ENCODE results near the gene RCBTB2. TPM values are rescaled to one million over a fixed set of nuclear protein-coding genes. Genes with fewer than 3 reads are reported as not detected.

RCBTB2 gene
- total RNA-seq, 1 experiment from 2014 or later: 10.3 TPM

GRCh38 chr13:48531416-48532255 is 1.2 kb downstream of the RCBTB2 start:
- DNase-seq (ENCODE audit: low read depth): no peak

GRCh38 chr13:48530833-48531232 is 2.0 kb downstream of the RCBTB2 start:
- DNase-seq (ENCODE audit: low read depth): no peak

GRCh38 chr13:48528720-48529119 is 4.2 kb downstream of the RCBTB2 start:
- DNase-seq (ENCODE audit: low read depth): no peak

DNA sequence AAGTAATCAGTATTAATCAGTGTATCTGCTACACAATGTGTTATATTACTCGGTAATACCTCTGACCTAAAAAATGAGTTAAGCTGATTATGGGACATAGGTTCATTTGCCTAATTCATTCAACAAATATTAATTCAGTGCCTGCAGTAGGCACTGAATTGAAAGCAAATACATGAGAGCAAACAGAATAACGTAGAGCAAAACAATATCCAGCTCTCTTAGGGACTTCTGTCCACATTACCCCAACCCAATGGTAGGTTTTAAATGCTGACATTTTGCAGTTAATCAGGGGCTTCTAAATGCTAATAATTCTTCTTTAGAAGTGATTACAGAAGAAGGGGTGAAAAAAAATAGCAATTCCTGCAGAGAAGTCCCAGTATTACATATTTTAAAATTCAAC is 4.9 kb downstream of the RCBTB2 start:
- no peak for DNase-seq (ENCODE audit: low read depth)

DNA sequence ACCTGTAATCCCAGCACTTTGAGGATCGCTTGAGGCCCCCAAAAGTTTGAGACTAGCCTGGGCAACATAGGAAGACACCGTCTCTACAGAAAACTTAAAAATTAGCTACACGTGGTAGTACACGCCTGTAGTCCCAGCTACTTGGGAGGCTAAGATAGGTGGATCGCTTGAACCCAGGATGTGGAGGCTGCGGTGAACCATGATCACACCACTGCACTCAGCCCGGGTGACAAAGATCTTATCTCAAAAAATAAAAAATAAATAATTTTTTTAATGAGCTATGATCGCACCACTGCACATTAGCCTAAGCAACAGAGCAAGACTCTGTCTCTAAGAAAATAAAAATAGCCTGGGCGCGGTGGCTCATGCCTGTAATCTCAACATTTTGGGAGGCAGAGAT is 6.6 kb downstream of the RCBTB2 start:
- no peak for DNase-seq (ENCODE audit: low read depth)

DNA sequence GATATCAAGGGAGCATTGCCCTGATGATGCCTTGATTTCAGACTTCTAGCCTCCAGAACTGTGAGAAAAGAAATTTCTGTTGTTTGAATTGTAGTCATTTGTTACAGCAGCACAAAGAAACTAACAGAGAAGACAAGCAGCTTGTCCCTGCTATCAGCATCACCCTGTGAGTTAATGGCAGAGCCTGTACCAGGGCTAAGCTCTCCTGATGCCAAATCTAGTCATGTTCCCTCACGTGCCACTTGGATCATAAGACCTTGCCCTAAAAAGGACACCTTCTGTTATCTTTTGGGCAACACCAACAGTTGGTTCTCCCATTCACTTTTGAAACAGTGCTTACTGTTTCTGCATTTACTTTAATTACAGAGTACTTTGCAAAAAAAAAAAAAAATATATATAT is 14.8 kb downstream of the RCBTB2 start:
- DNase-seq (ENCODE audit: low read depth): no peak

DNA sequence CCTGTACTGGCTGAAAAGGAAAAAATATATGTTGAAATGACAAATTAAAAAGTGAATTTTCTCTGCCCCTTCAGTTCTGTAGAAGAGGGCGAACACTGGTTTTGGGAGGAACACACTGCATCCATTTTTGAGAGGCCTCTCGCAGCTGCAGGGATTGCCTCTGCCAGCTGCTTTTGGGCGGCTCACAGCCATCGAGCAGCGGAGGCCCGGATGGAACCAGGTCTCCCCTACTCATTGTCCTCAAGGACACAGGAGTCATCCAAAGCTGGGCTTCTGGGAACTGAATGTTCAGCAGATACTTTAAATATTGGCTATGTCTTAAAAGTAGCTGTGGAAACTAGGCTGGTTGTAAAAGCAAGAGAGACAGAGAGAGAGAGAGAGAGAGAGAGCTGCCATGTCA is 17.1 kb downstream of the RCBTB2 start:
- DNase-seq (ENCODE audit: low read depth): no peak

DNA sequence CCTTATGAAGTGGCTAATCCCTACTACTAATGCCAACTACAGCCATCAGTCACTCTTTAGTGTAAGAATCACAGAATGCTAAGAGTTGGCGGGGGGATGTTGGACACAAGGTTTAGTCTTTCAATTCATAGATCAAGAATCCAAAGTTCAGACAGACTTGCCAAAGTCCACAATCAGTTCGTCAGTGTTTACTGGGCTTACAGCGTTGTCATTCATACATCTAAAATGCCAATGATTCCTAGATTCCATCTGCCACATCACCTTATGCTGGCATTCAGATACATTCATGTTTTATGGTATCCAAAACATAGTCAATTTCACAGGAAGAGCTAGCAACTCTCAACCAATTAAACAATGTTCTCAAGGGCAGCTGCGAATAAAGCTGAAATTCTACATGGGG is 18.1 kb downstream of the RCBTB2 start:
- DNase-seq (ENCODE audit: low read depth): no peak

DNA sequence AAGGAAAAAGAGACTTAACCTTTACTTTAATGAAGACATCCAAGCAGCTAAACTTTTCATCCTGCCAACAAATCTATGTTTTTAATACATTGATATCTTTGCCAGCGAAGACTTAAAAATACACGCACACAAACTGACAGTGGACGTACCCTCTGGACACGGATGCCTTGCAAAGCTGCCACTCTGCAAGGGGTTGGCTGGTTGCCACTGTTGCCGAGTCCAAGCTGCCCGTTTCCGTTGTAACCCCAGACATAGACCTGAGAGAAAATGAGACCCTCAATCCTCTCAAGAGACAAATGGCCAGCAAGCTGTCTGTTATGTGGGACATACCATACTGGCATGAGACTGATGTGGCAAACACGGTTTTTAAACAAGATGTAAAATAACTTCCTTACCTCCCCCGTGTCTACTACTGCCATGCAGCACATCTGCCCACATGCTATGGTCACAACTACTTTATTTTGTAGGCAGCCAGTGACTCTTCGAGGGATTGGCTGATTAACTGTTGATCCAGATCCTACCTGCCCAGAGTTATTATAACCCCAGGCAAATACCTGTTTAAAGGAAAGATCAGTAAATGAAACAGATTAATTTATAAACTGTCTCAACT is 21.2 kb downstream of the RCBTB2 start:
- no peak for DNase-seq (ENCODE audit: low read depth)

- DNase-seq (ENCODE audit: low read depth): no peak
These were observed 22.2 kb downstream of the RCBTB2 start for GRCh38 chr13:48510698-48511097.

DNA sequence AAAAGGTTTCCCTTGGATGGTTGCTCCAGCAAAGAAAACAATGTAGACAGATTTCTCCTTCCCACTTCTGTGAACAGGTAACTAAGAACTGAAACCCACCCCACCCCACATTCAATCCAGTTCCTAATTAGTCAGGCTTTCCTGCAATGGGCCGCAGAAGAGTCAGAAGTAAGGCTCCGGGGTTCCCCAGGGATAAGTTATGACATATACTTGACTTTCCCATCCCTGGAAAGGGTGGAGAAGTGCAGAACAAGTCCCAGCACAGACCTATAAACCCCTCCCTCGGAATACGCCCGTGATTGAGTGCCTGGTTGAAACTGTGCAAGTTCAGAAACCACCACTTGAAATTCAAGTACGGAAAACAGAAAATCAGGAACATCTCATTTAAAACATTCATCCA is 24.9 kb downstream of the RCBTB2 start:
- no peak for DNase-seq (ENCODE audit: low read depth)

DNA sequence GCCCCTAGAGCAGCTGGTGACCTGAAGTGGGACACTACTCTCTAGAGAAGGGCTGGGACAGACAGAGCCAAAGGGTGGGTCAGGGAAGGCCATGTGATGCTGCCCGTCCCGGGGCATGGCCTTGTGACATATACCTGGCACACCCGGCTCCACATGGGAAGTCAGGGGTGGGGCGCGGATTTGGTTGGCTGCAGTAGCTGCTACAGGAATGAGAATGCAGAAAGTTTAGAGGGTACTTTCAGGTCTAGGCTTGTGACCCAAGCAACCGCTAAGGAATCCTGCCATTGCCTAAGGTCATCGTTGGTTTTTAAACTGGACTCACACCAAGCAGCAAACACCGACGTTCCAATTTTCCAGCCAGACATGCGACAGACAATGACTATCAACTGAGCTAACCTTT is 25.9 kb downstream of the RCBTB2 start:
- DNase-seq (ENCODE audit: low read depth): no peak

- no peak for DNase-seq (ENCODE audit: low read depth)
These were observed 26.7 kb downstream of the RCBTB2 start for GRCh38 chr13:48506092-48506701.

DNA sequence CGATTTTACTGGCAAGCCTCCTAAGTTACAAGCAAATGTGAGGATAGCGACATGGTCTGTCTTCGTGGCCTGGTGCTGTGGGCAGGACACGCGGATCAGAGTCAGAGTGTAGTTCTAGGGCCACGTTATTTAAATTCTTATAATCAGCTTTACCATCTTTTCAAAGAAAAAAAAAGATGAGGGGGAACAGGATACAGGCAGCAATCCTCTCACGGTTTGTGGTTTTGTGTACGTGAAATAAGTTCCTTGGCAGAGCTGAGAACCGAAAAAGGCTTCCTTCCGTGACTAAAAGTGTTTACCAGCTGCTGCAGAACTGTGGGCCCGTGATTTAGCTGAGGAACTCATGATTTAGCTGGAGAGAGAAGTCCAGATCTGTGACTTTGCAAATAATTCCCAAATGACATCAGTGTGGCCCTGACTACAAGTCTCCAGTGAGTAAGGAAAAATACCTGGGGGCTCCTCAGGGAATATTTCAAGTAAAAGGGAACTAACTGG is 27.2 kb downstream of the RCBTB2 start:
- no peak for DNase-seq (ENCODE audit: low read depth)

DNA sequence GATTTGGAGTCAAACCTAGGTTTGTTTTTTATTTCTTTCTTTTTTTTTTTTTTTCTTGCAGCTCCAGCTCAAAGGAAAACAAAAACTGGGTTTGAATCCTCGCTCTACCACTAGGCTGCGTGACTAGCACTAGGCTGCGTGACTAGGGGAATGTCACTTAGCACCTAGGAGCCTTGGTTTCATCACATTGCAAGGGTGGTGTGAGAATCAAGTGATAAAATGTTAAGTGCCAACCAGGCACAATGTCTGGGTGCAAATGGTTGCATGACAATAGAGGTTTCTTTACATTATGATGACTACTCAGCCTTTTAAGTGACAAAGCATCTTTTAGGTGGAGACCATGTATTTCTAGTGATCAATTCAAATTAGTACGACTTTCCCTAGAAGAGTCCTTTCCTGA is 27.9 kb downstream of the RCBTB2 start:
- DNase-seq (ENCODE audit: low read depth): no peak

DNA sequence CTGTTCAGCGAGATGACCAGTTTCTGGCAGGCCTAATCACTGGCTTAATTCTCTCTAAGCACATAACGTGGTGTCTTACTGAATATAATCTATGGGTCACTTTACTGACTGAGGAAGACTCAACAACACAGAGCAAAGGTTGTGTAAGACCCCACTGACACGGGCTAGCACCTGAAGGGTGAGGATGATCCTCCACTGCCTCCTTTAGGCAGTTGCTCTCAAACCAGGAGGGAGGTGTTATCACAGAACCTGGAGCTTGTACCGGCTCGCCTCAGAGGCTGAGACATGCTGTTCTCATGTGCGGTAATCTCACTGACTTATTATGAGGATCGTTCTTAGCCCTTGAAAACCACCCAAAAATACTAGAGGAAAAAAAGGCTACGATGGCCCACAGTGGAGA is 28.3 kb downstream of the RCBTB2 start:
- no peak for DNase-seq (ENCODE audit: low read depth)

- DNase-seq (ENCODE audit: low read depth): no peak
These were observed 30.1 kb downstream of the RCBTB2 start for GRCh38 chr13:48502601-48503319.

DNA sequence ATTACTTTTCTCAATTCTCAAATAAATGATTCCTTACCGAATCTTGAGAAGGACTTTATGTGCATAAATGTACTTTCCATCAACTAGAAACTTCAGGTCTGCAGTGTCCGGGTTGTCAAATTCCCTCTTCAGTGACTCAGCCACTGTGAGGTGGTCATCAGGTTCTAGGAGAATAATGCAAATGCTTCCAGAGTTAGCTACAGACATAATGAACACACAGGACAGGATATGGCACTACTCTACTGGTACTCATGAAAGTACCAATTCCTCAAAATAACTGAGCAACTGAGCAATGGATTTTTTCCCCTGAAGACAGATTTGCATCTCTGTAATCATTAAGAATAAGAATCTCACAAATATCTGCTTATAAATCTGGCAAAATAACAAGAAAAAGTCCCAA is 31.2 kb downstream of the RCBTB2 start:
- no peak for DNase-seq (ENCODE audit: low read depth)

DNA sequence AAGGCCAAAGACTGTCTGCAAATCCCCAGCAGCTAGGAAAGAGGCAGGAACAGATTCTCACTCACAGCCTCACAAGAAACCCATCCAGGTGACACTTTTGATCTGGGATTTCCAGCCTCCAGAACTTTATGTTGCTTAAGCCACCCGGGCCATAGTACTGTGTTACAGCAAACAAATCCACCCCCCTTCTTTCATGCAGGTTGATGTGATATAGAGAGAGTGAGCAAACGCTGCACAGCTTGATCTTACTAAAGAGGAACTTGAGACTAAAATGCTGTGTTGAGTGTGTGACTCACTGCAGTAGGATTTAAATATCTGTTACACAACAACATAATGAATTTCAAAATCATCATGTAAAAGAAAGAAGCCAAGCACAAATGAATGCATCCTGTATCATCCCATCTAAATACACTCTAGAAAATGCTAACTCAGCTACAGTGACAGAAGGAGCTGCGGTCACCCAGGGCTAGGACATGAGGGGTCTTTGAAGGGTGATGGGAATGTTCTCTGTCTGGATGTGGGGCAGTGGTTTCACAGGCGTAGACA is 32.2 kb downstream of the RCBTB2 start:
- DNase-seq (ENCODE audit: low read depth): peak; percentile 55

GRCh38 chr13:48497669-48498068 is 35.2 kb downstream of the RCBTB2 start:
- no peak for DNase-seq (ENCODE audit: low read depth)

DNA sequence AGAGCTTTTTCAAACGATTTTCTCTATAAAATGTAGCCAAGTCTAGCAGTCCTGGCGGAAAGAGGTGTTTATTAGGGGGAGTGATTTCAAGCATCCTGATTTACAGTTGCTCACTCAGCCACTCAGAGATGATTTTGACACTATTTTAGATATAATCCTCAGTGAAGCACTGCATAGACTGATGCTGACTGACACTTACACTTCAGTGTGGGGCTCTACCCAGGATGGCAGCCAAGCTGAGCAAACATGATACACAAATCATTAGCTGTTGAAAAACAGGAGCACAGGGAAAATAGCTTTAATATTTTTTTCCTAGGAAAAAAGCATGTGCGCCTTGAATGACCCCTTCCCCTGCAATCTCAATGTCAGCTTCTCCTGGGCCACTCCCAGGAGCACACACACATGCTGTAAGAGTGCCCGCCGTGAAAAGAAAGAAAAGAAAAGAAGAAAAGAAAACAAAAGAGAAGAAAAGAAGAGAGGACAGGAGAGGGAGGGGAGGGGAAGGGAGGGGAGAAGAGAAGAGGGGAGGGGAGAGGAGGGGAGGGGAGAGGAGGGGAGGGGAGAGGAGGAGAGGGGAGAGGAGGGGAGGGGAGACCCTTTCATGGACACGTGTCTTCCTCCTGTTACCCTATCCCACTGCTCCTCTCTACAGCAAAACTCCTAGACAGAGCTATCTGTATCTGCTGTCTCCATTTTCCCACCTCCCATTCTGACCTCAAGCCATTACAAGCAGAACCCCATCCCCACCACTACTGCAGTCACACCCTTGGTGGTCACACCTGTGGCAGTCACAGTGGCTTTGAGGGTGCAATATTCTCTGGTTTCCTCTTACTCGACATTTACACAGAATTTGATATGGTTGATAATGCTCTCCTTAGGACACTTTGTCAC is 36.4 kb downstream of the RCBTB2 start:
- DNase-seq (ENCODE audit: low read depth): no peak

Measured in RPMI7951 (cell line).